ENCODE results near the gene RNF220.

GRCh38 chr1:44640200-44640853 lies 235.3 kb downstream of the RNF220 start:
- no peak for TF ChIP-seq CTCF (conservative IDR thresholded peaks at IDR 0.05; ENCODE audit: low read depth, low read length)
- no peak for TF ChIP-seq EZH2phosphoT487 (IDR thresholded peaks at IDR 0.05; ENCODE audit: borderline replicate concordance, low read length)
- no peak for TF ChIP-seq EZH2 (IDR thresholded peaks at IDR 0.05; ENCODE audit: low read length, unreplicated experiment)
